Epithelial cell of alveolus of lung (primary cell): ENCODE data around the gene MS4A13. TPM values are rescaled to one million over a fixed set of nuclear protein-coding genes. Genes with fewer than 3 reads are reported as not detected.

Experiments used
- total RNA-seq: library from RNA; depleted of rRNA; stranded (reverse); fragments of >200 nt; gene quantifications from 2 replicates; pipeline ENCODE4 v1.2.1, GENCODE V29; 2015

Gene MS4A13, protein sequence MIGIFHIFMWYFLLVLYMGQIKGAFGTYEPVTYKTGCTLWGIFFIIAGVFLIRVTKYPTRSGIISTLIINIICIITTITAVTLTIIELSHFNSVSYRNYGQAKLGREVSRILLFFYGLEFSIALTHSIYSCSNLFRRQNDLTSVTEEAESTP
- not detected in 2 replicates for total RNA-seq

GRCh38 chr11:60515144-60515855 lies at the start of gene MS4A13:
TSS of gene MS4A13 (plus strand) at chr11:60515392. CDS start at chr11:60518084, 2,692 bp downstream.

DNA sequence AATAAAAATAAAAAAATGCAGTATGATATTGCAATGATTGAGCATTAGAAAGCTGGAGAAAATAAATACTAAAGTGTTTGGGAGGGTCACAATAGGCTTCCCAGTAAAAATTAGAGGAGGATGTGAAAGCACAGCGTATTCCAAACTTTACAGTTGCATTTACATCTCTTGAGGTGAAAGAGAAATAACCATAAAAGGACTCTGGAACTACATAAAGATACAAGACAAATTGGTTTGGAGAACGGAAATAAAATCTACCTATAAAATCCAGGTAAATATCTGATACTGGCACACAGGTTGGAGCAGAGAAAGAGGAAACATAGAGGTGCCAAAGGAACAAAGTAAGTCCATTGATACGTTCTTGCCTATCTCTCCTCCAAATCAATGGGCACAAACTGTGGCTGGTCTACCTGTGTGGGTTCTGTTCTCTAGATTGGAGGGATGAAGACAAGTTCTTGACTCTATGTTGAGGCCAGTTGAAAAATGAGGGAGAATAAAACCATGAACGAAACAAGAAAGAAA lies 22.6 kb upstream of the MS4A13 start, which contains the start of gene MS4A12:
Gene MS4A12, plus strand, starts transcription at position 291 of the 522 bp plus-strand sequence. CDS start 4,541 bp downstream, outside the sequence.

Other genes with a start within 250 kb of the MS4A13 start
- 10.5 TPM in 1 of 2 replicates, not detected in the other for gene MS4A4A, start 234.7 kb upstream of the MS4A13 start, total RNA-seq
- not detected in 2 replicates for gene MS4A6E, start 188.1 kb upstream of the MS4A13 start, total RNA-seq
- gene MS4A7, start 136.9 kb upstream of the MS4A13 start, total RNA-seq: not detected in 2 replicates
- gene MS4A14, start 118.9 kb upstream of the MS4A13 start, total RNA-seq: not detected in 2 replicates
- gene MS4A5, start 85.8 kb upstream of the MS4A13 start, total RNA-seq: not detected in 2 replicates
- gene MS4A1, start 59.5 kb upstream of the MS4A13 start, total RNA-seq: not detected in 2 replicates
- gene MS4A12, start 22.6 kb upstream of the MS4A13 start, total RNA-seq: not detected in 2 replicates
- gene MS4A8, start 184.2 kb downstream of the MS4A13 start, total RNA-seq: not detected in 2 replicates
- gene MS4A18, start 209.3 kb downstream of the MS4A13 start, total RNA-seq: not detected in 2 replicates
- not detected in 2 replicates for gene MS4A15, start 241.5 kb downstream of the MS4A13 start, total RNA-seq